Measurements from ENCODE around the gene STAB2.

GRCh38 chr12:103640831-103641230 lies 53.8 kb downstream of the STAB2 start:
- TF ChIP-seq POLR2AphosphoS5 (IDR thresholded peaks at IDR 0.05; ENCODE audit: low read depth, low read length): no peak
- TF ChIP-seq, protein P1, sequence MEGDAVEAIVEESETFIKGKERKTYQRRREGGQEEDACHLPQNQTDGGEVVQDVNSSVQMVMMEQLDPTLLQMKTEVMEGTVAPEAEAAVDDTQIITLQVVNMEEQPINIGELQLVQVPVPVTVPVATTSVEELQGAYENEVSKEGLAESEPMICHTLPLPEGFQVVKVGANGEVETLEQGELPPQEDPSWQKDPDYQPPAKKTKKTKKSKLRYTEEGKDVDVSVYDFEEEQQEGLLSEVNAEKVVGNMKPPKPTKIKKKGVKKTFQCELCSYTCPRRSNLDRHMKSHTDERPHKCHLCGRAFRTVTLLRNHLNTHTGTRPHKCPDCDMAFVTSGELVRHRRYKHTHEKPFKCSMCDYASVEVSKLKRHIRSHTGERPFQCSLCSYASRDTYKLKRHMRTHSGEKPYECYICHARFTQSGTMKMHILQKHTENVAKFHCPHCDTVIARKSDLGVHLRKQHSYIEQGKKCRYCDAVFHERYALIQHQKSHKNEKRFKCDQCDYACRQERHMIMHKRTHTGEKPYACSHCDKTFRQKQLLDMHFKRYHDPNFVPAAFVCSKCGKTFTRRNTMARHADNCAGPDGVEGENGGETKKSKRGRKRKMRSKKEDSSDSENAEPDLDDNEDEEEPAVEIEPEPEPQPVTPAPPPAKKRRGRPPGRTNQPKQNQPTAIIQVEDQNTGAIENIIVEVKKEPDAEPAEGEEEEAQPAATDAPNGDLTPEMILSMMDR (IDR thresholded peaks at IDR 0.05): no peak
- no peak for TF ChIP-seq SMC3 (IDR thresholded peaks at IDR 0.05; ENCODE audit: low read depth, low read length)
- no peak for TF ChIP-seq EZH2phosphoT487 (IDR thresholded peaks at IDR 0.05; ENCODE audit: borderline replicate concordance, low read depth)
- no peak for TF ChIP-seq FOXM1 (IDR thresholded peaks at IDR 0.05; ENCODE audit: low read depth)
- TF ChIP-seq JUND (IDR thresholded peaks at IDR 0.05): no peak
- no peak for TF ChIP-seq SIN3A (IDR thresholded peaks at IDR 0.05; ENCODE audit: borderline replicate concordance, low read depth, low read length)
- TF ChIP-seq MEF2A (IDR thresholded peaks at IDR 0.05; ENCODE audit: borderline replicate concordance, low read depth): no peak
- TF ChIP-seq TAF1 (IDR thresholded peaks at IDR 0.05; ENCODE audit: borderline replicate concordance, low read depth, low read length): no peak
- TF ChIP-seq FOXJ3 (CRISPR knock-in tag; IDR thresholded peaks at IDR 0.05): no peak
- TF ChIP-seq, protein P2, sequence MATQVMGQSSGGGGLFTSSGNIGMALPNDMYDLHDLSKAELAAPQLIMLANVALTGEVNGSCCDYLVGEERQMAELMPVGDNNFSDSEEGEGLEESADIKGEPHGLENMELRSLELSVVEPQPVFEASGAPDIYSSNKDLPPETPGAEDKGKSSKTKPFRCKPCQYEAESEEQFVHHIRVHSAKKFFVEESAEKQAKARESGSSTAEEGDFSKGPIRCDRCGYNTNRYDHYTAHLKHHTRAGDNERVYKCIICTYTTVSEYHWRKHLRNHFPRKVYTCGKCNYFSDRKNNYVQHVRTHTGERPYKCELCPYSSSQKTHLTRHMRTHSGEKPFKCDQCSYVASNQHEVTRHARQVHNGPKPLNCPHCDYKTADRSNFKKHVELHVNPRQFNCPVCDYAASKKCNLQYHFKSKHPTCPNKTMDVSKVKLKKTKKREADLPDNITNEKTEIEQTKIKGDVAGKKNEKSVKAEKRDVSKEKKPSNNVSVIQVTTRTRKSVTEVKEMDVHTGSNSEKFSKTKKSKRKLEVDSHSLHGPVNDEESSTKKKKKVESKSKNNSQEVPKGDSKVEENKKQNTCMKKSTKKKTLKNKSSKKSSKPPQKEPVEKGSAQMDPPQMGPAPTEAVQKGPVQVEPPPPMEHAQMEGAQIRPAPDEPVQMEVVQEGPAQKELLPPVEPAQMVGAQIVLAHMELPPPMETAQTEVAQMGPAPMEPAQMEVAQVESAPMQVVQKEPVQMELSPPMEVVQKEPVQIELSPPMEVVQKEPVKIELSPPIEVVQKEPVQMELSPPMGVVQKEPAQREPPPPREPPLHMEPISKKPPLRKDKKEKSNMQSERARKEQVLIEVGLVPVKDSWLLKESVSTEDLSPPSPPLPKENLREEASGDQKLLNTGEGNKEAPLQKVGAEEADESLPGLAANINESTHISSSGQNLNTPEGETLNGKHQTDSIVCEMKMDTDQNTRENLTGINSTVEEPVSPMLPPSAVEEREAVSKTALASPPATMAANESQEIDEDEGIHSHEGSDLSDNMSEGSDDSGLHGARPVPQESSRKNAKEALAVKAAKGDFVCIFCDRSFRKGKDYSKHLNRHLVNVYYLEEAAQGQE (IDR thresholded peaks at IDR 0.05; ENCODE audit: low read depth, low read length): no peak
- TF ChIP-seq YY1 (IDR thresholded peaks at IDR 0.05; ENCODE audit: low read depth): no peak
- TF ChIP-seq EP300 (IDR thresholded peaks at IDR 0.05; ENCODE audit: borderline replicate concordance in 1 of 2, low read depth in 1 of 2, low read length in 1 of 2): no peak

All from SK-N-SH (cell line).